ENCODE data around the gene IDH3A.
"Not testable (repeated sequence)": the region's sequence is repeated elsewhere in the genome, so short reads cannot be mapped to it uniquely, and the experiment has no call there.

IDH3A gene

DNA sequence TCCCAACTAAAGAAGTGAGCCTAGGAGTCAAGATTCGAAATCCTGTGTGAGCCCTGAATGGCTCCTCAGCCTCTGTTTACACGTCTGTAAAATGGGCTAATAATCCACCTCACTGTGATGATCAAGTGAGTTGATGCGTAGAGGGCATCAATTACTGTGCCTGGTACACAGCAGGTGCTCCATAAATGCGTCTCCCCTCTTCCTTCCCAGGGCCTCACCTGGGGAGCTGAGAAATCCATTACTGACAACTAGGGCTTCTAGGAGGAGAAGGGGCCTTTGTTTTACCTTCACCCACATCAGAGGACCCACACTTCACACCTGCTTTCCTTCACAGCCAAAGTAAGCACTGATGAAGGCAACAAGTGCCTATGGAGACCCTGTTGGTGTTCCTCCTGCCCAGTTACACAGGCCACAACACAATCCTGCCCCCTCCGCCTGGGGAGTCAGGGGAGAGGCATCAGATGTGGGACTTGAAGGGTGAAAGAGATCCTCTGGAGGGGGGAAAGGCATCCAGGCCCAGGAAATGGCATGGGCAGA is 19.3 kb upstream of the IDH3A start:
- no peak for DNase-seq

DNA sequence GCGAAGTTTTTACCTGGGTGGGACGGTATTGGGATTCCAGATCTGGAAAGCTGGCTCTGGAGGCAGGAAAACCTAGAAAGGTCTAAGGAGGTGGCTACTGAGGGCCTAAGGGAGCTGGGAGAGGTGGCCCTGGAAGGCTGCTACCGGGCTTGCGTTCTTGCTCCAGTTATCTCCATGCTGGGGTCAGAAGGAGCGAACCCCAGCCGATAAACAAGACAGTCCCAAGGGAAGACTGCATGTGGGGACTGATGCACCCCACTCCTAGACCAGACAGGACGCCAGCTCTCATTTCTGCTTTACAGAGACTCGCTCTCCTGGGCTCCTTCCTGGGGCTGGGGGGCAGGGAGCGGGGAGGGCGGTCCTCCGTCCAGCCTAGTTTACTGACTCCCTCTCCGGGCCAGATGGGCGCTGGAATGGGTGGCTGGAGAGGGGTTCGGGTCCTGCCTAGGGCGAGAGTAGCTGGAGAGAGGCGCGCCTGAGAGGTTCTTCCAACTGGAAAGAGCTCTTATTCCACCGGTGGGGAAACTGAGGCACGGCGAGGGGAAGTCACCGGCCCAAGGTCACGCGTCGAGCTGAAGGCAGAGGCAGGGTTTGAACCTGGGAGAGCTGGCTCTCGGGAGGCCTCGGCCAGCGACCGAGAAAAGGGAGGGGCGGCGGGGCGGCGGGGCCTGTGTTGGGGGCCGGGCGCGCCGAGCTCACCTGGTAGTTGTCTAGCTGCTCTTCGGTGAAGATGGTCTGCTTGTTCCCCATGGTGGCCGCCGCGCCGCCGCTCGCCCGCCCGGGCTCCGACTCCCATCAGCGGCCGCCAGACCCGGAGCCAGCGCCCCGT is 18.5 kb upstream of the IDH3A start:
- DNase-seq, result no peak

DNA sequence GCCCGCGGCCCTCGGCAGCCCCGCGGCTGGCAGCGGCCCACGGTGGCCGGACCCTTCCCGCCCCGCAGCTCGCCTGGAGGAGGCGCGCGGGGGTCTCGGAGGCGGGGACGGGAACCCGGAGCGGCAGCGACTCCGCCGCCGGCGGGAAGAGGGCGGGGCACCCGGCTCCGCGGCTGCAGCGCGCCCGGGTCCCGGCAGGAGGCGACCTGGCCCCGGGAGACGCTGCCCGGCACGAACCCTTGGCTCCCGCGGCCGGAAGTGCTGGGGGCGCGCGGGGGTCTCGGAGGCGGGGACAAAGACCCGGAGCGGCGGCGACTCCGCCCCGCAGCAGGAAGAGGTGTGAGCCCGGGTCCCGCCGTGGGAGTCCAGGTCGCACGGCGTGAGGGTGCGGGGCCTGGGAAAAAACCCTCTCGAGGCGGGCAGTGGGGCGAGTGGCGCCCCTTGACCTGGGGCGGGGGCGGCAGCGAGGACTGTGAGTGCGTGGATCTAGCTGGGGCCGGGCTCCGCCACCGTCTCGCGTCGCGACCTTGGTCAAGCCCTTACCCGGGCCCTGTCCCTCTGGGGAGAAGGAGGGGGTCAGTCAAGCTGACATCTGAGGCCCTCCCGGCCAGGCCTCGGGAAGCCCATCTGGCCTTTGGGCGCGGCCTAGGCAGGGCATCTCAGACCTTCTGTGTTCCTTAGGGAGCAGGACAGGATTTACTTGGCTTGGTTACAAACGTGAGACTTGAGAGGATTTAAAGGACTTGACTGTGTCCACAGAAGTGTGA is 17.7 kb upstream of the IDH3A start, which contains the start of gene CIB2:
Gene CIB2, minus strand, starts transcription at position 151 of the 767 bp plus-strand sequence. CDS start 230 bp downstream, outside the sequence.
- peak; percentile 81 for DNase-seq

- DNase-seq, result no peak
These were observed 15.4 kb upstream of the IDH3A start for GRCh38 chr15:78133801-78134200.

DNA sequence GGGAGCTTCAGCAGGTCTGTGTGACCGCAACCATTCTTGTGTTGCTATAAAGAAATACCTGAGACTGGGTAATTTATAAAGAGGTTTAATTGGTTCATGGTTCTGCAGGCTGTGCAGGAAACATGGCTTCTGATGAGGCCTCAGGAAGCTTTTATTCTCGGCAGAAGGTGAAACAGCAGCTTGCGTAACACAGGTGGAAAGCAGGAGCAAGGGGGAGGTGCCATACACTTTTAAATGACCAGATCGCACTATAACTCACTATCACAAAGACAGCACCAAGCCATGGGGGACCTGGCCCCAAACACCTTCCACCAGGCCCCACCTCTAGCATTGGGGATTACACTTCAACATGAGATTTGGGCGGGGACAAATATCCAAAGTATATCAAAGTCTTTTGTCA is 9.6 kb upstream of the IDH3A start:
- no peak for DNase-seq

DNA sequence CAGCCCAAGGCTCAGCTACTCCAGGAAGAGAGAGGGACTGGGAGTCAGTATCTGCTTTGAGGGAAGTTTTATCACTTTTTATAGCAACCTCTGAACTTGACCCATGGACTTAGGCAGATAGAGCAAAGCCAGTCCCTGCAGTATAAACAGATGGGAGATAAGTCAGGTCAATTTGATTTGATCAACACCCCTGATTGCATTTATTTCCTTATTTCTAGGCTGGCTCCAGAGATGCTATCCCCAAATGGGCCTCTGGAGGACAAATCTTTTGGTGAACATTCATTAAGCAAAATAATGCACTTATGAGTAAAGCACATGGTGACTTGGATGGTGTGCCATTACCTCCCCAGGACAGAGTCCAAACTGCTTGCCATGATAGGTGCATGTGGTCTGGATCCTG is 8.9 kb upstream of the IDH3A start:
- no peak for DNase-seq

DNA sequence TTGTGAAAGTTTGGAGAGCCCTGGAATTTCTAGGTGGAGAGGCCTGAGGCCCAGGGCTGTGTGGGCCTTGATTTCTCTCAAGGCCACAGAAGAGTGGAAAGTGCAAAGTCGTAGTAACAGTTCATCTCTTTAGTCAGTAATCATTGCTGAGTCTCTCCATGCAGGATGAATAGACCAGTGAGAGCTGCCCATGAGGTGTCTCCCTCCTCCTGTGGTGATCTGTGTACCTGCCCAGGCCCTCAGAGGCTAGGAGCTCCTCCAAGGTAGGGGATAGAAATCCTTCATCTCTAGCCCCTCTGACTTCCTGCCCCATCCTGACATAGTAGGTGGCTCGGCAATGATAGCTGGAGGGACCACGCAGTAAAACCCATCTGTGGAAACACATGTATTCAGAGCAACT is 6.8 kb upstream of the IDH3A start:
- no peak for DNase-seq

DNA sequence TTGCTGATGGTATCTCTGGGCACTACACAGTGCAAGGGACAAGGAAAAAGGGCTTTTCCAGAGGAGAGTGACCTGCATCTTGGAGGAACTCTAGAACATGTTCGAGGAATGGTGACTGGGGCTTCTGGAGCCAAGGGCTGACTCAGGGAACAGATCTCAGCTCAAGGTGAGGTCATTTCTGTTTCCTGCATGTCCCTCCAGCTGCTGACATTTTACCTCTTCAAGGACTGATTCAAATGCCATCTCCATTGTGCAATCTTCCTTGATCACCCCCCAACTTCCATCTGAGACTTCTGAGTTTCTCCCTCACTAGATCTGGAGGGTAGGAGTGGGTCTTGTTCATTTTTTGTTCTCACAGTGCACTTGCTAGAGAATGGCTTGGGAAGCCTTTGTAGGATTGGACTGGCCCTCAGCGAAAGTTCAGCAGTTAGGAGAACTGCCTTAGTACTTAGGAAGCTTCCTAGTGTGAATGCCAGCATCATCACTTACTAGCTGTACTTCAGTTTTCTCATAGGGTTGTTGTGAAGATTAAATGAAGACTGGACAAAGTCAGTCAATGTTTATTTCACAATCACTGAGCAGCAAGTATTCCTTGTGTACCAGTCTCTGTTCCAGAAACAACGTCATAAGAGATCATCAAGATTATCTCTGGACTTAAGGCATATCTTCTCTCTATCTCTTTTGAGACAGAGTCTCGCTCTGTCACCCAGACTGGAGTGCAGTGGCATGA is 2.6 kb upstream of the IDH3A start:
- no peak for DNase-seq

GRCh38 chr15:78147566-78147965 is 1.6 kb upstream of the IDH3A start:
- DNase-seq, result no peak

DNA sequence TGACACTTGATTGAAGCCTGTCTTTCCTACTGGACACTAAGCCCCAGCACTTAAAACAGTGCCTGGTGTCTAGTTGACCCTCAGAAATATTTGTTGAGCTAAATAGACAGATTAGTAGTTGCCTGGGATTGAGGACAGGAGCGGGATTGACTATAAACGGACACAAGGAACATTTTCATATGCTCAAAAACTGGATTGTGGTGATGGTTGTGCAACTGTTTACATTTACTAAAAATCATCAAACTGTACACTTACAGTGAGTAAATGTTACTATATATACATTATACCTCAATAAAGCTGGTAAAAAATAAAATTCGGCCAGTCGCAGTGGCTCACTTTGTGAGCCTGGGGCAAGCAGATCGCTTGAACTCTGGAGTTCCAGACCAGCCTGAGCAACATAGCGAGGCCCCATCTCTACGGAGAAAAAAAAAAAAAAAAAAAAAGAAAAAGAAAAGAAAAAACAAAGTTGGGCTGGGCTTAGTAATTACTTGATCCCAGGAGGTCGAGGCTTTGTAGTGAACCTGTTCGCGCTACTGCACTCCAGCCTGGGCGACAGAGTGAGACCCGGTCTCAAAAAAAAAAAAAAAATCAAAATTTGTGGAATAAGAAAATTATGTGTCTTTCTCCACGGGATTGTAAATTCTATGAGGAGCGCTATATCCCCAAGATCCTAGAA is 632 bp upstream of the IDH3A start:
- no peak for DNase-seq

- DNase-seq, result no peak
These were observed 916 bp downstream of the IDH3A start for GRCh38 chr15:78149805-78150751.

DNA sequence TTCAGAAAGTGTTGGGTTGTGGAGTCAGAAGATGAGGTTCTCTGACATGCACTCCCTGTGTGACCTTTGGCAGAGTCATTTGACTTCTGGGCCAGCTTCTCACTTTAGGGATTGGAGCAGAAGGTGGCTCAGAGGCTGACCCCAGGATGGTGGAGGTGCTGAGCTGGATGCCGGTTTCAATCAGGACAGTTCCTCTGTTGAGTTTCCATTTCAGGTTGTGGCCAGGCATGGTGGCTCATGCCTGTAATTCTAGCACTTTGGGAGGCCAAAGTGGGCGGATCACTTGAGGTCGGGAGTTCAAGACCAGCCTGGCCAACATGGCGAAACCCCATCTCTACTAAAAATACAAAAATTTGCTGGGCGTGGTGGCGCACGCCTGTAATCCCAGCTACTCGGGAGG is 1.9 kb downstream of the IDH3A start:
- DNase-seq, result not testable (repeated sequence)

GRCh38 chr15:78154955-78155354 is 5.8 kb downstream of the IDH3A start:
- no peak for DNase-seq

GRCh38 chr15:78155355-78155939 is 6.3 kb downstream of the IDH3A start:
- DNase-seq, result no peak

DNA sequence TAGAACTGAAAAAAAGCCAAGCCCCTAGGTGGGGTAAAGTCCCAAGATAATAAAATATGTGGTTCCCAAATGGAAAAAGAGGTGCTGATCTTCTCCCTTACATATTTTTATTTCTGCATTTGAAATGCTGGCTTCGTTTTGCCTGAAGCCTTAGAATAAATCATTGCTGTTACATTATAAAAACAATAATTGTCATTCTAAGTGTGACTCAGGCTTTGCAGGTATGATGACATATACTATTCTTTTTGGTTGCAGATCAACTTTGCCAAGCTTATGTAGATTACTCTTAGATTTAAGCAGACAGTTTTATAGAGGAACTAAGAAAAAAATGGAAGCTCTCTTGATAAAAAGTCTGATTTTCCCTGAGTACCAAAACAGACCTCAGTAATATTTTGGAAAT is 7.5 kb downstream of the IDH3A start:
- DNase-seq, result no peak

DNA sequence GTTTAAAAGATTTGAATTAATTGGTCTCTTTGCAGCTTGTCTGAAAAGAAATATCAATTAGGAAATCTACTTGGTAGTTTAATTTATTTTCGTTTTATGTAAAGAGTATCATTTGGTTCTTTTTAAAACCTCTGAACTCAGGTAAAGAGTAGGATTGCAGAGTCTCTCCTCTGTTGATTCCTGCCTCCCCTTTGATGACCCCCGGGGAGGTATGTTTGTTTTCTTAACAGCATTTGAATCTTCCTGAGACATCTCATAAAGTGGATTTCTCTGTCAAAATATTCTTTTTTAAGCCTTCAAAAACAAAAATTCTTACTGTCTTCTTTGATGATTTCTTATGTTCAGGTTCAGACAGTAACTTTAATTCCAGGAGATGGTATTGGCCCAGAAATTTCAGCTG is 8.0 kb downstream of the IDH3A start:
- DNase-seq, result no peak

- no peak for DNase-seq
These were observed 10.2 kb downstream of the IDH3A start for GRCh38 chr15:78159395-78159794.

DNA sequence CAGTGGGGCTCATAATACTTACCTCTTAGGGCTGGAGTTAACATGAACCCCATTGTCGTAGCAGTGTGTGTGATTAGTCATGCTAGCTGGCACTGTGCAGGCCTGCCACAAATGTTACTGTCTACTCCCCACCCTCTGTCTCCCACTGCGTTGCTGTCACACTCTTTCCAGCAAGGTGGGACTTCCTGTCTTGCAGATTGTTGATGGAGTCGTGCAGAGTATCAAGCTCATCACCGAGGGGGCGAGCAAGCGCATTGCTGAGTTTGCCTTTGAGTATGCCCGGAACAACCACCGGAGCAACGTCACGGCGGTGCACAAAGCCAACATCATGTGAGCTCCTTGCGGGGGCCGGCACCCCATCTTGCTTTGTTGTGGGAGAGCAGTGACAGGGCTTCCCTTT is 12.9 kb downstream of the IDH3A start:
- no peak for DNase-seq

GRCh38 chr15:78164010-78164409 is 14.8 kb downstream of the IDH3A start:
- DNase-seq, result no peak

DNA sequence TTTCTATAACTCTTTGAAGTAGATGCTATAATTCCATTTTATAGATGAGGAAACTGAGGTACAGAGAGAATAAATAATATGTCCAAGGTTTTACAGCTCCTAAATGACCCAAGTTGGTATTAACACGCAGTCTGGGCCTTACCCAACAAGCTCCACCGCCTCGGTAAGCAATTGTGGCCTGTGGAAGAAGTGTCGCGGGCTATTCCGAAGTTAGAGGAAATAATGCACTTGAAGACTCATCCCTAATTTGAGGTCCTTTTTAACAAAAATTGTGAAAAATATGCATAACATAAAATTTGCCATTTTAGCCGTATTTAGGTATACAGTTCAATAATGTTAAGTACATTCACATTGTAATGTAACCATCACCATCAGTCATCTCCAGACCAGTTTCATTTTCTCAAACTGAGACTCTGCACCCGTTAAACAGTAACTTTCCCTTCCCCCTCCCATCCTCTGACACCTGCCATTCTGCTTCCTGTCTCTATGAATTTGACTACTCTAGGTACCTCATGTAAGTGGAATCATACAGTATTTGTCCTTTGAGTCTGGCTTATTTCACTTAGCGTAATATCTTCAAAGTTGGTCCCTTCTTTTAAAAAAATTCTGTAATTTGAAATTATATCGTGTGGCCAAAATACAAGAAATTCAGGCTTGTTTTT is 18.2 kb downstream of the IDH3A start:
- DNase-seq, result no peak

Data from fibroblast of skin of scalp (primary cell).